ENCODE data around the gene BAHD1.

BAHD1 gene

DNA sequence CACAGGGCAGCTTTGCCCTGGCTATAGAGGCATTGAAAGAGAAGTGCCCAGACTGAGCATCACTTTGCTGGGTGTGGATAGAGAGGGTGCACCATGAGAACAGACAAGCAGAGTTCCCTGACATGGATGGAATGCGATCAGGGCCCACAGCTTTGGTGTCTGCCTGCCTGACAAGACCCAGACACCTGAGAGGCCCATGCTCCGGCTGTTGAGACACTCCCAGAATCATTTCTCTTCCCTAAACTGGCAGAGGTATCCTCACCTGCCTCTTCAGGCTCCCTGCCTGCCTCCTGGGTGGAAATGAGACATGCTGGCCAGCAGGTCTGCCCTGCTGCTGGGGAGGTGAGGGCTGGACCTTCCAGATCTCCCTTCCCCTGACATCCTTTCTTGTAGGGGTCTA is 19.7 kb downstream of the BAHD1 start:
- TF ChIP-seq, protein P1, sequence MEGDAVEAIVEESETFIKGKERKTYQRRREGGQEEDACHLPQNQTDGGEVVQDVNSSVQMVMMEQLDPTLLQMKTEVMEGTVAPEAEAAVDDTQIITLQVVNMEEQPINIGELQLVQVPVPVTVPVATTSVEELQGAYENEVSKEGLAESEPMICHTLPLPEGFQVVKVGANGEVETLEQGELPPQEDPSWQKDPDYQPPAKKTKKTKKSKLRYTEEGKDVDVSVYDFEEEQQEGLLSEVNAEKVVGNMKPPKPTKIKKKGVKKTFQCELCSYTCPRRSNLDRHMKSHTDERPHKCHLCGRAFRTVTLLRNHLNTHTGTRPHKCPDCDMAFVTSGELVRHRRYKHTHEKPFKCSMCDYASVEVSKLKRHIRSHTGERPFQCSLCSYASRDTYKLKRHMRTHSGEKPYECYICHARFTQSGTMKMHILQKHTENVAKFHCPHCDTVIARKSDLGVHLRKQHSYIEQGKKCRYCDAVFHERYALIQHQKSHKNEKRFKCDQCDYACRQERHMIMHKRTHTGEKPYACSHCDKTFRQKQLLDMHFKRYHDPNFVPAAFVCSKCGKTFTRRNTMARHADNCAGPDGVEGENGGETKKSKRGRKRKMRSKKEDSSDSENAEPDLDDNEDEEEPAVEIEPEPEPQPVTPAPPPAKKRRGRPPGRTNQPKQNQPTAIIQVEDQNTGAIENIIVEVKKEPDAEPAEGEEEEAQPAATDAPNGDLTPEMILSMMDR (IDR thresholded peaks at IDR 0.05; ENCODE audit: low read length, missing control alignments), result no peak
- DNase-seq (ENCODE audit: low read depth), result no peak
- no peak overlapping the region for H3K4me3 ChIP-seq (replicated peaks; ENCODE audit: low read depth, low read length)

DNA sequence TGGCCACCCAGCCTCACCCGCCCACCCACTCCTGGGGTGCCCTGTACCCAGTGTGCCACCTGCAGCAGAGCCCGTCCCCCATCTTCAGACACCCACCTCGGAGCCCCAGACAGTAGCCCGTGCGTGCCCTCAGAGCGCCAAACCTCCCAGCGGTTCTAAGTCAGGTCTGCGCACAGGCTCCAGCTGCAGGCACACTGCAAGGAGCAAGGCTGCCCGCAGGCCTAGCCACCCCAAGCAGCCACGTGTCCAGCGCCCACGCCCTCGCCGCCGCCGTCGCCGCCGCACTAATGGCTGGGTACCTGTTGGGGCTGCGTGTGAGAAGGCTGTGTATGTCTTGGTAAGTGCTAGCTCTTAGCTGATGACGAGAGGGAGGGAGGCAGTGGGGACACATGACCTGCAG is 21.2 kb downstream of the BAHD1 start:
- no peak for DNase-seq (ENCODE audit: low read depth)
- TF ChIP-seq, protein P1 (IDR thresholded peaks at IDR 0.05; ENCODE audit: low read length, missing control alignments), result no peak

DNA sequence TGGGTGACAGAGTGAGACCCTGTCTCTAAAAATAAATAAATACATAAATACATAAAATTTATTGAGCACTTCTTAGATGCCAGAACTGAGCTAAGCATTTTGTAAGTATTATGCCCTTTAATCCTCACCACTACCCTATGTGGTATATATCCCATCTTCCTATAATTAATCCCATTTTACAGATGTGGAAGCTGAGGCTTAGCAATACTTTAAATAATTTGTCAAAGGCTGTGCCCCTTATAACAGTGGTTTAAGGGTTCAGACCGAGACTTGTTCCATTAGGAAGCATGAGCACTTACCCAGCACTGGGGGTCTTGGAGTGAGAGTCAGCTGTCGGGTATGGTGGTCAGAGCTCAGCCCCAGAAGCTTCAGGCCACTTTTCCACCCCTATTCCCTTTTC is 22.5 kb downstream of the BAHD1 start:
- TF ChIP-seq, protein P1 (IDR thresholded peaks at IDR 0.05; ENCODE audit: low read length, missing control alignments), result no peak

More for the DNA sequence above, 21.2 kb downstream of the BAHD1 start:
- no peak overlapping the region for H3K4me3 ChIP-seq (replicated peaks; ENCODE audit: low read depth, low read length)

DNA sequence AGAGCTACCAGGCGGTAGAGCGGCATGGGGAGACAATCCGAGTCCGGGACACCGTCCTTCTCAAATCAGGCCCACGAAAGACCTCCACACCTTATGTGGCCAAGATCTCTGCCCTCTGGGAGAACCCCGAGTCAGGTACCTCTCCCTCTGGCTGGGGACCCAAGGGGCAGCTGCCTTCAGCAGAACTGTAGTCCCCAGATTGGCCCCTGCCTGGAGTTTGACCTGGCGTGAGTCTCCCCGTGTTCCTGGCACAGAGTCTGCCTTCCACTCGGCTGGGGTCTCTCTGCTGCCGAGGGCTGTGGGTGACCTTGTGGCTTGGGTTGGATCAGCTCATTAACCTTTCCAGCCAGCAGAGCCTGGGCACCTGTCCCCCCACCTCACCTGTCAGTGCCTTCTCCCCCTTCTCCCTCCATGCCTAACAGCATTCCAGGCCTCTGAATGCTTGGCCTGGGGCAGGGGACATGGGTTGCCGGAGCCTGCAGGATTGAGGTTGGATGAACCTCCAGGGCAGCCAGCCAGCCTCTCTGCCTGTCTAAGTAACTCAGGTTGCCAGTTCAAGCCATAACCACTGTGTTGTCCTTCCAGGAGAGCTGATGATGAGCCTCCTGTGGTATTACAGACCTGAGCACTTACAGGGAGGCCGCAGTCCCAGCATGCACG is 23.3 kb downstream of the BAHD1 start:
- H3K4me3 ChIP-seq (replicated peaks; ENCODE audit: low read depth, low read length), result no peak overlapping the region
- DNase-seq (ENCODE audit: low read depth), result no peak
- TF ChIP-seq, protein P1 (IDR thresholded peaks at IDR 0.05; ENCODE audit: low read length, missing control alignments), result no peak

More for the DNA sequence above, 22.5 kb downstream of the BAHD1 start:
- H3K4me3 ChIP-seq (replicated peaks; ENCODE audit: low read depth, low read length), result no peak overlapping the region
- no peak for DNase-seq (ENCODE audit: low read depth)

DNA sequence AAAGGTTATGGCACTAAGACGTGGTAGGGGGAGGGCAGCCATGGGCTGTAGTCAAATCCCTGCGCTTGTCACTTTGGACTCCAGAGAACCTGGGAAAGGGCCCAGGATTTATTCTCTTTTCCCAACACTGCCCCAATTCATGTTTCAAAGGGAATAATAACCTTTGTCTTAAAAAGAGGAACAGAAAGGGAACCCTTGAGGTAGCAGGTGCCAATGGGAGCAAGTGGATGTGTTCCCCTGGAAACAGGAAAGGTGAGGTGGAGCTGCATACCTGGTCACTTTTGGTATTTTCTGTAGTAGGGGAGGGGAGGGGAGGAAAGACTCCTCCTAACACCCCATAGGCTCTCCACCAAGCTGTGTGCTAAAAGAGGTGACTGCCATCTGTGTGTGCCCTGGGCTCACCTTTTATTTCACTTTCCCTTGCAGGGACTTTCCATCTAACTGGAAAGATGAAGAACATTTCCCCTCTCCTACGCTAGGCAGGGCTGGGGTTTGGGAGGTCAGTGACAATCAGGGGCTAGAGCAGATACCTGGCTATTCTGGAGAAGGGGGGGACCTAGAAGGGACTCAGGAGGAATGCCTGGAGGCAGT is 23.9 kb downstream of the BAHD1 start:
- TF ChIP-seq, protein P1 (IDR thresholded peaks at IDR 0.05; ENCODE audit: low read length, missing control alignments), result no peak
- no peak for DNase-seq (ENCODE audit: low read depth)
- no peak overlapping the region for H3K4me3 ChIP-seq (replicated peaks; ENCODE audit: low read depth, low read length)

DNA sequence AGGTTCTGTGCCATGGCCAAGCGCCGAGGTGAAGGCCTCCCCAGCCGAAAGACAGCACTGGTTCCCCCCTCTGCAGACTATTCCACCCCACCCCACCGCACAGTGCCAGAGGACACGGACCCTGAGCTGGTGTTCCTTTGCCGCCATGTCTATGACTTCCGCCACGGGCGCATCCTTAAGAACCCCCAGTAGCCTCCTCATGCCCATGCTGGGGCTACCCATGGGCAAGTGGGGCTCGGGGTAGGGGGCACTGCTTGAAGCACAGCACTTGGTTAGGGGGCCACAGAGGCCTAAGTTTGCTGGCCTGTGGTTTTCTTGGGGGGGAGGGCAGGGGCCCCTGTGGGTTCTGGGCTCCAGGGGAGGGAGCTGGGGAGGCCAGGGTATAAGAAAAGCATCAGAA is 25.2 kb downstream of the BAHD1 start:
- no peak overlapping the region for H3K4me3 ChIP-seq (replicated peaks; ENCODE audit: low read depth, low read length)
- TF ChIP-seq, protein P1 (IDR thresholded peaks at IDR 0.05; ENCODE audit: low read length, missing control alignments), result no peak
- no peak for DNase-seq (ENCODE audit: low read depth)
